Measurements from ENCODE around the gene KIAA0040. TPM values are rescaled to one million over a fixed set of nuclear protein-coding genes. Genes with fewer than 3 reads are reported as not detected.

KIAA0040 gene
- total RNA-seq, 1 experiment from 2014 or later = 24.9 TPM

DNA sequence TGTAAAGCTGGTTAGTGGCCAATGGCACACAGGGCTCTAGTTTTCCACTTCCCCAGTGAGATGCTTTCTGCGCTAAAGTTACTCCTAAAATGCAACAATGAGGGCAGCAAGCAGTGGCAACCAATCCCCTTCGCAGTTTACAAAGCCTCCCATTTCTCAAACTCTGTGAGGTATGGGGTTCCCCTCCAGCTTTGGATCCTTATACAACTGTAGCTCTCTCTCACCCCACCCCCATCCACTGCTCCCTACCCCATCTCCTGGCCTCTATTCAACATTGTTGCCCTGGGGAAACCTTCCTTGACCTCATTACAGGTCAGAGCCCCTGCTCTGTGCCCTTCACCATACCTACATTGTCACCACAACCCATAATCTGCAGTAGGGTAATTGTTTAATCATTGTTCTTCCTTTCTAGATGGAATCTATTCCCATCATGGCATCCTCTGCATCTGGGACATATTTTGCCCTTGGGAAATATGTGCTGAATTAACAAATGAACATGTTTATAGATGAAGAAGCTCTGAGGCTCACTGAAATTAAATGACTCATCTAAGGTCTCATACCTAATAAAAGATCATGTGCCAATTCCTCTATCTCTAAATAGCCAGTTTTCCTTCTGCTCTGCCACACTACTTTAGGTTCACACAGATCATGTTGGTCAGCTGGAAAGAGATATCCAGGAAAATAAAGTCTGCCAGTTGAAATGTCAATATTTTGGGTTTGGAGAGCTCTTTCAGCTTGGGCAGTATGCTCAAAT is 12.6 kb downstream of the KIAA0040 start:
- CTCF ChIA-PET = no interaction called here
- H3K9me3 Mint-ChIP-seq (ENCODE audit: unreplicated experiment) = no peaks in the 10 kb centered on the region
- no peak overlapping the region for H3K4me3 Mint-ChIP-seq (ENCODE audit: unreplicated experiment)
- Histone ChIP-seq H3K4me3 (ENCODE audit: low read depth, low read length) (no peak overlapping the region), H3K9me3 (no peaks in the 10 kb centered on the region), H3K27me3 (replicated peaks; ENCODE audit: control insufficient read depth, insufficient read depth, low read length) (no peaks in the 10 kb centered on the region), H3K36me3 (ENCODE audit: control insufficient read depth, insufficient read depth, low read length) (no peaks in the 10 kb centered on the region), H3K4me1 (no peaks in the 10 kb centered on the region)
- H3K4me1 Mint-ChIP-seq (ENCODE audit: low read depth, unreplicated experiment) = peaks cover 8% of the 10 kb centered on the region
- BruUV-seq (replicated peaks) = no TSS peak
- intact Hi-C loops (cut with micrococcal nuclease; ENCODE audit: unreplicated experiment) = no loop called here
- TF ChIP-seq, protein P1, sequence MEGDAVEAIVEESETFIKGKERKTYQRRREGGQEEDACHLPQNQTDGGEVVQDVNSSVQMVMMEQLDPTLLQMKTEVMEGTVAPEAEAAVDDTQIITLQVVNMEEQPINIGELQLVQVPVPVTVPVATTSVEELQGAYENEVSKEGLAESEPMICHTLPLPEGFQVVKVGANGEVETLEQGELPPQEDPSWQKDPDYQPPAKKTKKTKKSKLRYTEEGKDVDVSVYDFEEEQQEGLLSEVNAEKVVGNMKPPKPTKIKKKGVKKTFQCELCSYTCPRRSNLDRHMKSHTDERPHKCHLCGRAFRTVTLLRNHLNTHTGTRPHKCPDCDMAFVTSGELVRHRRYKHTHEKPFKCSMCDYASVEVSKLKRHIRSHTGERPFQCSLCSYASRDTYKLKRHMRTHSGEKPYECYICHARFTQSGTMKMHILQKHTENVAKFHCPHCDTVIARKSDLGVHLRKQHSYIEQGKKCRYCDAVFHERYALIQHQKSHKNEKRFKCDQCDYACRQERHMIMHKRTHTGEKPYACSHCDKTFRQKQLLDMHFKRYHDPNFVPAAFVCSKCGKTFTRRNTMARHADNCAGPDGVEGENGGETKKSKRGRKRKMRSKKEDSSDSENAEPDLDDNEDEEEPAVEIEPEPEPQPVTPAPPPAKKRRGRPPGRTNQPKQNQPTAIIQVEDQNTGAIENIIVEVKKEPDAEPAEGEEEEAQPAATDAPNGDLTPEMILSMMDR (IDR thresholded peaks at IDR 0.05; ENCODE audit: insufficient read depth in 1 of 2, low read depth in 1 of 2, low read length in 1 of 2, severe bottlenecking in 1 of 2, unreplicated experiment in 1 of 2) = no peak
- no peak overlapping the region for H3K27ac Mint-ChIP-seq (ENCODE audit: unreplicated experiment)
- POLR2A ChIA-PET = no interaction called here
- DNase-seq = no peak
- H3K36me3 Mint-ChIP-seq (ENCODE audit: insufficient read depth, unreplicated experiment) = peaks cover 28% of the 10 kb centered on the region
- H3K27me3 Mint-ChIP-seq (ENCODE audit: insufficient read depth, unreplicated experiment) = no peaks in the 10 kb centered on the region

DNA sequence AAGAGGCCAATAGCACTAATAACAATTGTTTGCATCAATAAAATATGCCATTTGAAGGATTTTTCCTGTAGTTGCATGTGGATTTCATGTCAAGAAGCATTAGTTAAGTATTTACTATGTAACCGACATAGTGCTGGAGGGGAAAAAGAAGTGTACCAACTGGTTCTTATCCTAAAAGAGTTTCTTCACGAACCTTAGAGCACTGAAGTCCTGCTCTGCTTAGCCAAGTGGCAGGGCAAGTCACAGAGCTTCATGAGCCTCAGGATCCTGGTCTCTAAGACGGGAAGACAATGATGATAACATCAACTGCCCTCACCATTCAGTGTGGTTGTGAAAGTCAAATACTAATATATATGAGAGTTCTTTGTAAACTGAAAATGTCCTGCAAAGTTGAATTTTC is 14.1 kb downstream of the KIAA0040 start:
- ChIA-PET POLR2A (no interaction called here), CTCF (no interaction called here)
- intact Hi-C loops (cut with micrococcal nuclease; ENCODE audit: unreplicated experiment) = no loop called here
- H3K36me3 Mint-ChIP-seq (ENCODE audit: insufficient read depth, unreplicated experiment) = peaks cover 32% of the 10 kb centered on the region
- no peaks in the 10 kb centered on the region for H3K36me3 ChIP-seq (ENCODE audit: control insufficient read depth, insufficient read depth, low read length)
- no peaks in the 10 kb centered on the region for H3K9me3 ChIP-seq
- BruUV-seq (replicated peaks) = no TSS peak
- TF ChIP-seq, protein P1 (IDR thresholded peaks at IDR 0.05; ENCODE audit: insufficient read depth in 1 of 2, low read depth in 1 of 2, low read length in 1 of 2, severe bottlenecking in 1 of 2, unreplicated experiment in 1 of 2) = no peak
- no peaks in the 10 kb centered on the region for H3K9me3 Mint-ChIP-seq (ENCODE audit: unreplicated experiment)
- H3K27ac Mint-ChIP-seq (ENCODE audit: unreplicated experiment) = no peak overlapping the region
- DNase-seq = no peak
- H3K27me3 ChIP-seq (replicated peaks; ENCODE audit: control insufficient read depth, insufficient read depth, low read length) = no peaks in the 10 kb centered on the region
- no peaks in the 10 kb centered on the region for H3K27me3 Mint-ChIP-seq (ENCODE audit: insufficient read depth, unreplicated experiment)
- peaks cover 8% of the 10 kb centered on the region for H3K4me1 Mint-ChIP-seq (ENCODE audit: low read depth, unreplicated experiment)
- H3K4me3 Mint-ChIP-seq (ENCODE audit: unreplicated experiment) = no peak overlapping the region
- no peak overlapping the region for H3K4me3 ChIP-seq (ENCODE audit: low read depth, low read length)
- H3K4me1 ChIP-seq = no peaks in the 10 kb centered on the region

DNA sequence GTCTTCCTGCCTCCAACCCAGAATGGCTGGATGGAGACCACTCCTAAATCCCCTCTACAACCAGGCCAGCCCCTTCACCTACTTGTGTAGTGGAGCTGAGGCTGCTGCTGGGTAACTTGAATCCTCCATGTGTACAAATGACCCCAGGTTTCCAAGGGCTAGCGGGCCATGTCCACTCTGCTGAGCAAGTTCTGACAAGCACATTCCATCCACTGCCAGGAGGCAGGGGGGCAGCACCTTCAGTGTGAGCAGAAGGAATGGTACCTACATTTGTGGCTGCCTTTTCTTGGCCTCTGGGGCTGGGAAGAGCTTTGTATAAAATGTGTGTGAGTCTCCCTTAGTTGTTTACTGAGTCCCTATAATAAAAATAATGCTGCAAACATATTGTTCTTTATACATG is 14.5 kb downstream of the KIAA0040 start:
- no peaks in the 10 kb centered on the region for H3K9me3 Mint-ChIP-seq (ENCODE audit: unreplicated experiment)
- no TSS peak for BruUV-seq (replicated peaks)
- H3K27ac Mint-ChIP-seq (ENCODE audit: unreplicated experiment) = no peak overlapping the region
- Histone ChIP-seq H3K4me3 (ENCODE audit: low read depth, low read length) (no peak overlapping the region), H3K9me3 (no peaks in the 10 kb centered on the region), H3K36me3 (ENCODE audit: control insufficient read depth, insufficient read depth, low read length) (no peaks in the 10 kb centered on the region), H3K27me3 (replicated peaks; ENCODE audit: control insufficient read depth, insufficient read depth, low read length) (no peaks in the 10 kb centered on the region), H3K4me1 (no peaks in the 10 kb centered on the region)
- intact Hi-C loops (cut with micrococcal nuclease; ENCODE audit: unreplicated experiment) = no loop called here
- DNase-seq = no peak
- H3K4me1 Mint-ChIP-seq (ENCODE audit: low read depth, unreplicated experiment) = peaks cover 8% of the 10 kb centered on the region
- TF ChIP-seq, protein P1 (IDR thresholded peaks at IDR 0.05; ENCODE audit: insufficient read depth in 1 of 2, low read depth in 1 of 2, low read length in 1 of 2, severe bottlenecking in 1 of 2, unreplicated experiment in 1 of 2) = no peak
- H3K27me3 Mint-ChIP-seq (ENCODE audit: insufficient read depth, unreplicated experiment) = no peaks in the 10 kb centered on the region
- ChIA-PET POLR2A (no interaction called here), CTCF (no interaction called here)
- peaks cover 34% of the 10 kb centered on the region for H3K36me3 Mint-ChIP-seq (ENCODE audit: insufficient read depth, unreplicated experiment)
- no peak overlapping the region for H3K4me3 Mint-ChIP-seq (ENCODE audit: unreplicated experiment)

Data from Caco-2 (cell line).